Esophagus muscularis mucosa (tissue), 4 donors: ENCODE results near the gene ATP10A. TPM values are rescaled to one million over a fixed set of nuclear protein-coding genes. Genes with fewer than 3 reads are reported as not detected.
A peak's percentile ranks its signal among the peaks of the same experiment; 100 is the strongest.

Experiments used
- DNase-seq: peaks from one replicate; pipeline ENCODE4 v3.0.0-alpha.2; 2017; ENCODE audit errors: extremely low spot score
- H3K27ac ChIP-seq, 4 donors: fragments of 200-600 bp; sonication (generic); replicated peaks in 1 of 4; 1 replicate in 3 of 4; 2 replicates in 1 of 4; pipeline ENCODE4 v1.5.1; 2016 to 2019; ENCODE audit warnings: mild to moderate bottlenecking in 1 of 4
- H3K27me3 ChIP-seq, 4 donors: fragments of 200-600 bp; sonication (generic); one replicate each; pipeline versions ENCODE4 v1.5.1 to v1.6.0; 2016 to 2019
- H3K36me3 ChIP-seq, 4 donors: fragments of 200-600 bp; sonication (generic); one replicate each; pipeline ENCODE4 v1.5.1; 2016 to 2019
- H3K4me1 ChIP-seq, 4 donors: fragments of 200-600 bp; sonication (generic); one replicate each; pipeline ENCODE4 v1.5.1; 2016 to 2019
- H3K4me3 ChIP-seq, 4 donors: fragments of 200-600 bp; sonication (generic); 1 replicate in 2 of 4; 2 replicates in 2 of 4; pipeline ENCODE4 v1.5.1; 2016 to 2019; ENCODE audit warnings: mild to moderate bottlenecking in 4 of 4, moderate library complexity in 1 of 4
- H3K9me3 ChIP-seq, 4 donors: fragments of 200-600 bp; sonication (generic); 1 replicate in 3 of 4; 2 replicates in 1 of 4; pipeline ENCODE4 v1.5.1; 2016 to 2019
- CTCF ChIP-seq, 3 experiments: fragments of 200-600 bp in 2 of 3; fragments of 450-650 bp in 1 of 3; sonication (generic) in 2 of 3; IDR thresholded peaks; one replicate each; pipeline ENCODE4 v1.5.1; 2017 to 2019; ENCODE audit warnings: antibody characterized with exemption in 3 of 3, mild to moderate bottlenecking in 2 of 3, moderate library complexity in 1 of 3
- EP300 ChIP-seq: sonication (generic); formaldehyde crosslinking; IDR thresholded peaks from one replicate; pipeline ENCODE4 v1.6.1; 2017; ENCODE audit warnings: antibody characterized with exemption
- POLR2A ChIP-seq: fragments of 450-650 bp; IDR thresholded peaks from one replicate; pipeline ENCODE4 v1.6.1; 2017; ENCODE audit warnings: antibody characterized with exemption, moderate library complexity, mild to moderate bottlenecking, low read depth
- POLR2AphosphoS5 ChIP-seq, 2 donors: sonication (generic); formaldehyde crosslinking; IDR thresholded peaks; one replicate each; pipeline ENCODE4 v1.6.1; 2017; ENCODE audit warnings: antibody characterized with exemption in 2 of 2
- WGBS: methylation state at CpG from one replicate; pipeline ENCODE4 v1.1.5; 2018; 5-methylcytosine and 5-hydroxymethylcytosine counted together
- intact Hi-C: fragments of 100-400 bp; cut with DNase I; formaldehyde crosslinking; loops from one replicate; pipeline ENCODE4 v1.15.1; 2023
- total RNA-seq, 4 donors: library from RNA; depleted of rRNA; stranded (reverse); fragments of >200 nt; gene quantifications; one replicate each; pipeline versions ENCODE4 v1.1.0 to v1.2.1, GENCODE V29; 2016

Gene ATP10A
- total RNA-seq, 4 donors from 2014 or later, result 23.9 to 51.9 (median 32.6) TPM

- peak overlapping the region; percentile 83 to 92 (median 87) for H3K27ac ChIP-seq
These were observed 73.0 kb downstream of the ATP10A start for GRCh38 chr15:25790000-25790660.

GRCh38 chr15:25789616-25789999 is 73.5 kb downstream of the ATP10A start:
- 38% methylated on average over 5 of the region's 5 CpGs for WGBS
- H3K4me1 ChIP-seq, result peaks cover 39 to 99% (median 96%) of the 10 kb centered on the region in 4 donors
- DNase-seq, result no peak
- intact Hi-C loops, result no loop called here
- TF ChIP-seq POLR2AphosphoS5 (IDR thresholded peaks at IDR 0.05) (no peak), EP300 (no peak), CTCF (IDR thresholded peaks at IDR 0.05) (no peak), POLR2A (no peak)
- H3K27ac ChIP-seq, result peak overlapping the region; percentile 83 to 92 (median 87)
- no peaks in the 10 kb centered on the region for H3K27me3 ChIP-seq
- no peaks in the 10 kb centered on the region for H3K9me3 ChIP-seq
- no peaks in the 10 kb centered on the region for H3K36me3 ChIP-seq
- peak overlapping the region in 2 of 4 donors; percentile 2 to 27 for H3K4me3 ChIP-seq

More at GRCh38 chr15:25790000-25790660, 73.0 kb downstream of the ATP10A start:
- Histone ChIP-seq H3K27me3 (no peaks in the 10 kb centered on the region), H3K36me3 (no peaks in the 10 kb centered on the region), H3K4me3 (peak overlapping the region in 1 of 4 donors; percentile 2), H3K9me3 (no peaks in the 10 kb centered on the region), H3K4me1 (peaks cover 37 to 99% (median 95%) of the 10 kb centered on the region in 4 donors)
- TF ChIP-seq EP300, result no peak
- peak in 1 of 3 experiments; percentile 25 for TF ChIP-seq CTCF (IDR thresholded peaks at IDR 0.05)
- TF ChIP-seq POLR2A, result no peak
- TF ChIP-seq POLR2AphosphoS5 (IDR thresholded peaks at IDR 0.05), result peak; percentile 57 to 85
- WGBS, result 34% methylated on average over 7 of the region's 7 CpGs
- peak; percentile 95 for DNase-seq
- intact Hi-C loops, result loop anchor here (5.0 kb wide), 2 partner anchors 37 to 118 kb away; no protein-coding TSS in a partner anchor

DNA sequence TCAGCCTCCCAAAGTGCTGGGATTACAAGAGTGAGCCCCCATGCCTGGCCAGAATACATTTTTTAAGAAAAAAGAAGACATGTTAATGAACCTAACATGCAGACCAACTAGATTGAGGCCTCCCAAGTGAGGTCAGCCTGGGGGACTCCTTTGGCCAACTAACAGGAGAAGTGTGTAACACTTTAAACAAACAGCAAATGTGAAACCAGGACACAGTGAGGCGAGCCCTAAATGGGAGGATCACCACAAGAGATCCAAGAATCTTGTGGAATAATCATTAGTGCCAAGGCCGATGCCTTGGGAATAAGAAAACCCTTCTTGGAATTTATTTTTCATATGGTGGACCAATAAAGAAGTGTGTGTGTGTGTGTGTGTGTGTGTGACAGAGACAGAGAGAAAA is 73.9 kb downstream of the ATP10A start:
- Histone ChIP-seq H3K36me3 (no peaks in the 10 kb centered on the region), H3K27me3 (no peaks in the 10 kb centered on the region), H3K4me3 (no peak overlapping the region), H3K27ac (peak overlapping the region; percentile 83 to 92 (median 87)), H3K4me1 (peaks cover 39 to 100% (median 97%) of the 10 kb centered on the region in 4 donors), H3K9me3 (no peaks in the 10 kb centered on the region)
- WGBS, result 21% methylated on average over 2 of the region's 2 CpGs
- intact Hi-C loops, result no loop called here
- DNase-seq, result no peak
- TF ChIP-seq POLR2AphosphoS5 (IDR thresholded peaks at IDR 0.05), result peak in 1 of 2 donors; percentile 13
- TF ChIP-seq POLR2A, result no peak

GRCh38 chr15:25787855-25788520 is 75.1 kb downstream of the ATP10A start:
- 41% methylated on average over 11 of the region's 13 CpGs for WGBS
- H3K9me3 ChIP-seq, result no peaks in the 10 kb centered on the region
- H3K27ac ChIP-seq, result peak overlapping the region; percentile 83 to 92 (median 87)
- peaks cover 39 to 100% (median 96%) of the 10 kb centered on the region in 4 donors for H3K4me1 ChIP-seq
- H3K4me3 ChIP-seq, result no peak overlapping the region
- no peak for DNase-seq
- intact Hi-C loops, result loop anchor here (2.0 kb wide), 1 partner anchor 73 kb away; no protein-coding TSS in a partner anchor
- TF ChIP-seq POLR2AphosphoS5 (IDR thresholded peaks at IDR 0.05) (peak; percentile 10), CTCF (IDR thresholded peaks at IDR 0.05) (no peak)
- H3K27me3 ChIP-seq, result no peaks in the 10 kb centered on the region
- no peaks in the 10 kb centered on the region for H3K36me3 ChIP-seq

GRCh38 chr15:25787381-25787780 is 75.7 kb downstream of the ATP10A start:
- intact Hi-C loops, result loop anchor here (2.0 kb wide), 1 partner anchor 73 kb away; no protein-coding TSS in a partner anchor
- H3K27me3 ChIP-seq, result no peaks in the 10 kb centered on the region
- no peak for TF ChIP-seq POLR2AphosphoS5 (IDR thresholded peaks at IDR 0.05)
- TF ChIP-seq CTCF (IDR thresholded peaks at IDR 0.05), result no peak
- TF ChIP-seq EP300, result no peak
- TF ChIP-seq POLR2A, result no peak
- no peaks in the 10 kb centered on the region for H3K36me3 ChIP-seq
- H3K4me3 ChIP-seq, result no peak overlapping the region
- H3K4me1 ChIP-seq, result peaks cover 39 to 98% (median 96%) of the 10 kb centered on the region in 4 donors
- H3K9me3 ChIP-seq, result no peaks in the 10 kb centered on the region
- WGBS, result 82% methylated on average over 2 of the region's 2 CpGs
- no peak for DNase-seq
- H3K27ac ChIP-seq, result peak overlapping the region; percentile 83 to 92 (median 87)
